DMS 273 (cell line): ENCODE measurements around the gene AKT3.
A peak's percentile ranks its signal among the peaks of the same experiment; 100 is the strongest.

Experiments
- DNase-seq: peaks from one replicate; lab custom pipeline; 2025; ENCODE audit not compliant: unreplicated experiment; lab: John Stamatoyannopoulos, UW

AKT3 gene

GRCh38 chr1:243471754-243472745, 378.0 kb downstream of the AKT3 start:
- DNase-seq = peak; percentile 56

DNA sequence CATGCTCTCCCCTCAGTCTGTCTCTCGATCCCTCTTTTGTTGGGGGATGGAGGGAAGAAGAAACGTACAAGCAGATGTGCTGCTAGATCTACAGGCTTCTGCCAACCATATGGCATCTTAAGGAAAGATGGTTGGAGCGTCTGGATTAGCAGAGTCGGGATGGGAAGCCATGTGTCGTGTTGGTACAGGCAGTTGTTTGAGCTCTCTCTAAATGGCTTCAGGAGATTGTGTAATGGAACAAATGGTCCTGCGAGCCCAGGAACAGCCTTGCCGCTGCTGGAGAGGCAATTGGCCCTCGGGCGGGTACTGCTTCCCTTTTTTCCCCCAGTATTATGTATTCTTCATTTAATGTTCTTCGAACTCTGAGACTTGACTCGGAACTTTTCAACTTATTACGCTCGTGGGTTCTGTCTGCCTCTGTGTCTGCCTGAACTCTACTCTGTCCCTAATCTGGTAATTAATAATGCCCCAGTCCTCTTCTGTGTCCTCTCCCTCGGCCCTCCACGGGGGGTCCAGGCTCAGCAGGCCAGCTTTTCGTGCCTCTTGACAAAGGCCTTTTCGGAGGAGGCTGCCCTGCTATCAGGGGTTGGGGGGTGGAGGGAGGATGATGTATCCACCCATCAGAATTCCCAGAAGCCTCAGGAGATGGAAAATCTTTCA, 378.9 kb downstream of the AKT3 start:
- peak; percentile 97 for DNase-seq

DNA sequence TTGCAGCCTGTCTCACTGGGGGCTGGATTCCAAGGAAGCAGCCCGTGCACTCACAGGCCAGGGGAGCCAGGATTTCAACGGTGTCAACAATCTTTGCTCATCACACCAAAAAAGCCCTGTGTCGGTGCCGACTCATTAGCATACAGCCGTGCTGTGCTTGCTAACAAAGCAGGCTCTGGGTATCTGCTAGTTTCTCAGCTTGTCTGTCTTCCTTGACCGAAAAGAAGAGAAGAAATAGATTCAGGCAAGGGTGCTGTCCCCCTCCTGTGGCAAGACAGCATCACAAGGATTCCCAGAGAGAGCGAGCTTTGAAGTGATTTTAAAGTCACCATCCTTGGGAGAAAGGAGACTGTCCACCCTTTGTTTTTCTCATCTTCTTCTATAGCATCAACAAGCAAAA, 379.5 kb downstream of the AKT3 start:
- peak; percentile 87 for DNase-seq

GRCh38 chr1:243469497-243469896, 380.5 kb downstream of the AKT3 start:
- DNase-seq = peak; percentile 89

DNA sequence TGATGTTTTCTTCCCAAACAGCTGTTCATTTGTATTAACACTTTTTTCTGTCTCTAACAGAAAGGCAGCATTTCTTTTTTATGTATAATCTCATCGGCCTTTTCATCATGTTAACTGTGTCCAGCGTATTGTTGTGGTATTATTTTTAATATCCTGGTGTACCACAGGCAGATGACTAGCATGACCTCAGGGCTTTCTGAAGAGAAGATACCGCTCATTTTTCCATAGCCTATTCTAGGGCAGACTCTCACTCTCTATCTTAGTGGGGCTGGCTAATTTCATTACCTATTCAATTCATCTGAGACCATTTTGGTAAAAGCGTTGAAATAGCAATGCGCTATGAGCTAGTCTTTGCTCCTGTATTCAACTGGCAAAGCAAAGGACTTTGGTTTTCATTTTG, 384.3 kb downstream of the AKT3 start:
- no peak for DNase-seq

- DNase-seq = no peak
These were observed 385.0 kb downstream of the AKT3 start for GRCh38 chr1:243465081-243465480.

DNA sequence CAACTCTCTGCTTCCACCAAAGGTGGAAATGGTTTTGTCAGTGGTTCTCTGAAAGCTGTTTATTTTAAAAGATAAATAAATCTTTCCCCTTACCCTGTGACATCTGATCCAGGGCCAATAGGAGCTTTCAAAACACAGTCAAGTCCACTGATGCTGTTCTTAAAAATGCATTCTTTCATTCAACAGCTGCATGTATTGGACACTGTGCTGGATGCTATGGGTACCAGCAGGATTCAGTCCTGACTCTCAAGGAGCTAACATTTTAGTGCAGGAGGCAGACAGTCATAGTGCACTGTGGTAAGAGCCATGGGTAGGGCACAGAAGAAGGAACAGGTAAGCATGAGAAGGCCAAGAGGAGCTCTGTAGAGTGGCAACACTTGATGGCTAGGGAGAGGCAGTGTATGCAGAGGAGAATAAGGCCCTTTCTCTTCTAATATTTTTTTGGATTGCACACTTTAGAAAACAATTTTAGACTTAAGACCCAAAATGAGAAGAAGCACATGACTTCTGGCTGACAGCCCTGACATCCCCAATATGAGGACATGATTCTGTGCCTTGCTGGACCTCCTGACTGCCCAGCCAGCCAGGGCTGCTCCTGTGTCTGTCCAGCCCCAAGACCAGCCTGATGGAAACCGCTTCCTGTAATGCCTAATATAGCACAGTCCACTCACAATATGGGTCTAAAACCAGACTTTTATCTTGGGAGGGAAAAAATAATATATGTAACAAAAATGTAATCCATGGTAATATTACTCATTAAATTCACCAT, 386.9 kb downstream of the AKT3 start:
- DNase-seq = no peak

GRCh38 chr1:243461700-243462099, 388.3 kb downstream of the AKT3 start:
- DNase-seq = no peak

DNA sequence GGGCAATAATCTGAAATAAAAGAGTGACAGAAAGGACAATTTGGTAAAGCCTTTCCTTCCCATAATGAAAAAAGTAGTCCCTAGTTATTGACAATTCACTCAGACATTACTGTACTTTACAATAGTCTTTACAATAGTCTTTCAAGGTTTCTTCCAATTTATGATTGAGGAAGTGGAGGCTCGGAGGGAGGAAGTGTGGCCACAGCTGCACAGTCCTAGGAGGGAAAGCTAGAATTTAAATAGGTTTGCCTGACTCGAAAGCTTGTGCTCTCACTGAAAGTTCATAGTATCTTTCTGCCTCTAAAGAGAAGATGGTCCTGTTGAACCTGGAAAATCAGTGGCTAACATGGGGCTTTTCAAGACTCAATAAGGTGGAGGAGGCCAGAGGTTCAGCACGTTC, 391.0 kb downstream of the AKT3 start:
- DNase-seq = no peak

- no peak for DNase-seq
These were observed 392.6 kb downstream of the AKT3 start for GRCh38 chr1:243457363-243457982.

DNA sequence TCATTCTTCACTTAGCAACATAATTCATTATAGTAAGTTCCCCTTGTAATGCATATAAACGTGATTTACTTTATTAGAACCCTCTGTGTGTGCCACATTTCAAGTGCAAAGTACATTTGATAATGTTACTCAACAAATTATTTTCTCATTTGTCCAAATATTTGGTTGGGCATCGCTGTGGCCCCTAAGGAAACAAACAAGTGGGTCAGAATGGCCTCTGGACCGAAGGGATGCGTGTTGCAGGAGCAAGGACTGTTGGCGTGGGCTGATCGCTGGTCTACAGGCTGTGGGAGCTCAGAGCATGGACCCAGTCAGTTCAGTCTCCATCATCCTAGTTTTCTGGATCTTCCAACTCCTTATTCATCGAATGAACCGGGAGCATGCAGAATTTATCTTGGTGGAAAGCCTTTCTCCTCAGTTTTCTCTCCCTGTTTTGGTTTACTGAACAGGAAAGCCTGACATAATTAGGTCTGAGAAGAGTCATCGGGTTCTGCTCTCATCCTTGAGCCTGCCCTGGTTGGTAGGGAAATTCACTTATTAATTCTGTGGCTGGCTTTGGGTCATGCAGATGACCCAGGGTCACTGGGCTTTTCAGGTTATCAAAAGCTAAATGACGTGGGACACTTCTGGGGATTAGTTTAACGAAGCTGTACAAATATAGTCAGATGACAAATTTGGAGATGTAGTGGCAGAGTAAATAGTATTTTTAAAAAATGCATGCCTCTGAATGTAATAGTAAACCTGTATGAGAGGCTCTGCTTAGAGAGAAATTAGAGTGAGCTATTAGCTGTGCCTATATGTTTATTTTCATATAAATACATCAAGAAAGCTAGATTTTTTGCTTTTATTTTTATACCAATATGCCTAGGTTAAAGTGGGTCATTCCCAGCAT, 394.0 kb downstream of the AKT3 start:
- no peak for DNase-seq

- DNase-seq = peak; percentile 60
These were observed 395.6 kb downstream of the AKT3 start for GRCh38 chr1:243454328-243454997.

- no peak for DNase-seq
These were observed 398.0 kb downstream of the AKT3 start for GRCh38 chr1:243452092-243452491.

DNA sequence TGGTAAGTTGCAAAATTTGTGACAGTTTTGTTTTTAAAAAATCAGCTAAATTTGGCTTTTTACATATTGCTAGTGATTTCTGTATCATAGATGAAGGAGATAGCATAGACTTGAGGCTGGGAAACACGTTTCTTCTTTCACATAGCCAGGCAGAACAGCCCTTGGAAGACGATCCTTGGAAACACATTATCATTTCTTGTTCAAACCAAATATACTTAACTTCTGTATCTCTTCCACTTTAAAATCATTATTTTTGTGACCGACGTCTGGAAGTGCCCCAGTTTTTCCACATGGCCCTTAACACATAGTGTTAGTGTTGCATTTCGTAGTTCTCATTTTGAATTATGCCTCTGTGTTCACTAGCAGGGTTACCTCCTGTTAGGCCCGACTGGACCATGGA, 400.7 kb downstream of the AKT3 start:
- DNase-seq = no peak

DNA sequence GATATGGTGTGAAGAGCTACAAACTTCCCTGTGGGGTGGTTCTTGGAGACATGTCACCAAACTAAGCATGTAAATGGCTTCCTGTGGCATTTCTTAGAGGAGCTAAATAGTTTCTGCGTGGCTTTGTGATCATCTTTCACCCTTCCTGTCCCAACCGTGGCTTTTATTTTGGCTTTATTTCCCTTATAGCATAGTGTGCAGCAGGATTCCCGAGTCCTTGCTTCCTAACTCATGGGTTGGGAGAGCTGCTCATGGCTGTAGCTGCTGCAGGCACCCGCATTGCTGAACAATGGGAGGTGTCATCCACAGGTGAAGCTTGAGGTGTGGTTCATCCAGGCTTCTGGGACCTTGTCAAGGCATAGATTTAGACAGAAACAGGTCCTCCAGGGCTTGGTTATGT, 402.2 kb downstream of the AKT3 start:
- DNase-seq = no peak

GRCh38 chr1:243447347-243447746, 402.7 kb downstream of the AKT3 start:
- no peak for DNase-seq

GRCh38 chr1:243443557-243443956, 406.5 kb downstream of the AKT3 start:
- no peak for DNase-seq

DNA sequence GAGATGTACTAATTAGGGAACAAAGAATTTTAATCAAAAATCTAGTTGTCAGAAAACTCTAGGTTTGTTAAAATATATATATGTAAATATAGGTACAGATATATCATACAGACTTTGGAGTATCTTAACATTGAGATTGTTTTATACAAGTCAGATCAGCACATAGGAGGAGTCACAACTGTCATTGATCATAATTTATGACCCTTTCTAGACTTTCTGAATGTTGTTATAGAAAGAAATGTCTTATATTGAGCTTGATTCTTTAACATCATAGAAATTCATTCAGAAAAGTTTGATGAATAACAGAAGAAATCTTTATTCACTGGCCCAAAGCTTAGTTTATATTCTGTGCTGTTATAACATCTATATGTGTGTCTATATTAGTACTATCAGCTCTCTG, 408.4 kb downstream of the AKT3 start:
- DNase-seq = no peak

DNA sequence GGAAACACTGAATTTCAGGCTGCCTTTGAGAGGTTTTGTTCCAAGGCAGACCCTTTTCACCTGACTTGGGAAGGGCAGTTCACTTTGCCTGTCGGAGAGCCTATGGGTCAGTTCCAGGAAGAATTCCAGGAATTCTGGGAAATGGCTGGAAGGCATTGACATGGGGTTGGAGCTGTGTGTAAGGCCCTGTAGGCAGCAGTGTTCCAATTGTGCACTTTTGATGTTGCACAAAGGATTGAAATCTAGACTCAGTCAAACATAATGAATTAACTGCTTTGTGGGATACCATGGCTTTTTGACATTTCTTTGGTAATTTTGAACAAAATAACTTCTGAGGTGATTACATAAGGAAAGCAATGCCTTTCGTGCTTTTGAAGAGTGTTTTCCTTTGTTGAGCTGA, 409.6 kb downstream of the AKT3 start:
- DNase-seq = no peak

GRCh38 chr1:243438815-243439214, 411.2 kb downstream of the AKT3 start:
- no peak for DNase-seq
